ENCODE results near the gene ZNF775. TPM values are rescaled to one million over a fixed set of nuclear protein-coding genes. Genes with fewer than 3 reads are reported as not detected.

ZNF775 gene
- total and polyA plus RNA-seq, 4 experiments from 2014 or later, result 0.67 to 7.6 (median 4.9) TPM

GRCh38 chr7:150377196-150377595 is 1.9 kb upstream of the ZNF775 start:
- no peaks in the 10 kb centered on the region for H3K9me3 Mint-ChIP-seq
- peaks cover 28 to 61% (median 43%) of the 10 kb centered on the region in 4 donors for H3K4me1 Mint-ChIP-seq
- Histone ChIP-seq H3K4me1 (ENCODE audit: insufficient read depth, low read length) (peaks cover 38% of the 10 kb centered on the region), H3K27ac (ENCODE audit: low read depth, low read length) (peak overlapping the region; percentile 71), H3K36me3 (ENCODE audit: insufficient read depth, low read length) (peaks cover 6% of the 10 kb centered on the region), H3K4me3 (ENCODE audit: low read length in 2 of 2) (no peak overlapping the region), H3K9me3 (ENCODE audit: control insufficient read depth in 1 of 2, low read length in 2 of 2) (no peaks in the 10 kb centered on the region), H3K27me3 (ENCODE audit: insufficient read depth, low read length) (no peaks in the 10 kb centered on the region)
- H3K27me3 Mint-ChIP-seq, result no peaks in the 10 kb centered on the region
- peak overlapping the region in 6 of 8 donors; percentile 49 to 86 (median 82) for H3K4me3 Mint-ChIP-seq
- peaks cover 7 to 18% of the 10 kb centered on the region in 2 donors for H3K36me3 Mint-ChIP-seq
- CTCF ChIA-PET (ENCODE audit: partially characterized antibody), result interaction anchor here (1.1 to 2.6 kb wide), 7 partner anchors 8 to 42 kb away, joined by 3 to 19 read pairs (median 7); partner anchors contain the start of gene REPIN1
- intact Hi-C loops (cut with micrococcal nuclease), result no loop called here
- peak overlapping the region in 4 of 7 donors; percentile 71 to 87 (median 82) for H3K27ac Mint-ChIP-seq
- POLR2A ChIA-PET (ENCODE audit: partially characterized antibody), result interaction anchor here (1.1 to 3.1 kb wide), 9 partner anchors 8 to 338 kb away, joined by 3 to 55 read pairs (median 5); partner anchors contain the start of genes ACTR3C, GIMAP7, LRRC61 and REPIN1
- no peak for DNase-seq

- DNase-seq, result no peak
- H3K9me3 ChIP-seq (ENCODE audit: control insufficient read depth in 1 of 2, low read length in 2 of 2), result no peaks in the 10 kb centered on the region
- Mint-ChIP-seq H3K4me3 (peak overlapping the region; percentile 68 to 88 (median 86)), H3K4me1 (peaks cover 28 to 66% (median 44%) of the 10 kb centered on the region in 4 donors), H3K27ac (peak overlapping the region; percentile 71 to 90 (median 86)), H3K36me3 (peaks cover 6 to 18% of the 10 kb centered on the region in 2 donors), H3K9me3 (no peaks in the 10 kb centered on the region), H3K27me3 (no peaks in the 10 kb centered on the region)
- H3K4me3 ChIP-seq (ENCODE audit: low read length in 2 of 2), result no peak overlapping the region
- peak overlapping the region; percentile 71 for H3K27ac ChIP-seq (ENCODE audit: low read depth, low read length)
- ChIA-PET CTCF (ENCODE audit: partially characterized antibody) (interaction anchor here (0.9 to 2.6 kb wide), 9 partner anchors 9 to 41 kb away, joined by 3 to 19 read pairs (median 4); partner anchors contain the start of gene REPIN1), POLR2A (ENCODE audit: partially characterized antibody) (interaction anchor here (0.9 to 3.1 kb wide), 13 partner anchors 9 to 338 kb away, joined by 3 to 55 read pairs (median 4); partner anchors contain the start of genes ACTR3C, GIMAP7, LRRC61 and REPIN1)
- intact Hi-C loops (cut with micrococcal nuclease), result loop anchor here (2.0 kb wide), 1 partner anchor 55 kb away; the partner anchor contains the start of genes ACTR3C and LRRC61
- peaks cover 5% of the 10 kb centered on the region for H3K36me3 ChIP-seq (ENCODE audit: insufficient read depth, low read length)
- no peaks in the 10 kb centered on the region for H3K27me3 ChIP-seq (ENCODE audit: insufficient read depth, low read length)
- peaks cover 38% of the 10 kb centered on the region for H3K4me1 ChIP-seq (ENCODE audit: insufficient read depth, low read length)
Observed at GRCh38 chr7:150377635-150378034, 1.5 kb upstream of the ZNF775 start.

GRCh38 chr7:150378115-150378852 is 846 bp upstream of the ZNF775 start:
- ChIA-PET CTCF (ENCODE audit: partially characterized antibody) (interaction anchor here (0.9 to 2.6 kb wide), 9 partner anchors 9 to 43 kb away, joined by 3 to 19 read pairs (median 4); partner anchors contain the start of gene REPIN1), POLR2A (ENCODE audit: partially characterized antibody) (interaction anchor here (0.7 to 3.1 kb wide), 17 partner anchors 9 to 377 kb away, joined by 3 to 55 read pairs (median 4); partner anchors contain the start of genes ACTR3C, GIMAP7, GIMAP8 and LRRC61)
- Histone ChIP-seq H3K4me1 (ENCODE audit: insufficient read depth, low read length) (peaks cover 38% of the 10 kb centered on the region), H3K27ac (ENCODE audit: low read depth, low read length) (peak overlapping the region; percentile 71), H3K36me3 (ENCODE audit: insufficient read depth, low read length) (no peaks in the 10 kb centered on the region), H3K9me3 (ENCODE audit: control insufficient read depth in 1 of 2, low read length in 2 of 2) (no peaks in the 10 kb centered on the region), H3K4me3 (ENCODE audit: low read length in 2 of 2) (peak overlapping the region; percentile 87 to 89), H3K27me3 (ENCODE audit: insufficient read depth, low read length) (no peaks in the 10 kb centered on the region)
- DNase-seq, result peak; percentile 32 to 63 (median 40)
- intact Hi-C loops (cut with micrococcal nuclease), result loop anchor here (2.0 kb wide), 1 partner anchor 55 kb away; the partner anchor contains the start of genes ACTR3C and LRRC61
- H3K27ac Mint-ChIP-seq, result peak overlapping the region; percentile 74 to 90 (median 86)
- peaks cover 0 to 14% of the 10 kb centered on the region in 2 donors for H3K36me3 Mint-ChIP-seq
- H3K4me3 Mint-ChIP-seq, result peak overlapping the region; percentile 79 to 88 (median 86)
- no peaks in the 10 kb centered on the region for H3K27me3 Mint-ChIP-seq
- no peaks in the 10 kb centered on the region for H3K9me3 Mint-ChIP-seq
- peaks cover 28 to 69% (median 44%) of the 10 kb centered on the region in 4 donors for H3K4me1 Mint-ChIP-seq

- Histone ChIP-seq H3K9me3 (ENCODE audit: control insufficient read depth in 1 of 2, low read length in 2 of 2) (no peaks in the 10 kb centered on the region), H3K27ac (ENCODE audit: low read depth, low read length) (peak overlapping the region; percentile 63), H3K4me3 (ENCODE audit: low read length in 2 of 2) (peak overlapping the region; percentile 89), H3K4me1 (ENCODE audit: insufficient read depth, low read length) (peaks cover 38% of the 10 kb centered on the region), H3K27me3 (ENCODE audit: insufficient read depth, low read length) (no peaks in the 10 kb centered on the region), H3K36me3 (ENCODE audit: insufficient read depth, low read length) (no peaks in the 10 kb centered on the region)
- intact Hi-C loops (cut with micrococcal nuclease), result loop anchor here (1.0 to 2.0 kb wide), 5 partner anchors 11 to 57 kb away; partner anchors contain the start of genes ACTR3C, LRRC61 and REPIN1
- Mint-ChIP-seq H3K27me3 (no peaks in the 10 kb centered on the region), H3K27ac (peak overlapping the region; percentile 72 to 93 (median 86)), H3K4me1 (peaks cover 26 to 61% (median 42%) of the 10 kb centered on the region in 4 donors), H3K36me3 (peaks cover 0 to 4% of the 10 kb centered on the region in 2 donors), H3K4me3 (peak overlapping the region; percentile 85 to 92 (median 90)), H3K9me3 (no peaks in the 10 kb centered on the region)
- CTCF ChIA-PET (ENCODE audit: partially characterized antibody), result interaction anchor here (1.4 to 2.6 kb wide), 3 partner anchors 11 to 24 kb away, joined by 4 to 19 read pairs (median 14); partner anchors contain the start of gene REPIN1
- POLR2A ChIA-PET (ENCODE audit: partially characterized antibody), result interaction anchor here (1.0 to 3.1 kb wide), 8 partner anchors 11 to 30 kb away, joined by 3 to 55 read pairs (median 10); partner anchors contain the start of gene REPIN1
- no peak for DNase-seq
Observed at GRCh38 chr7:150379441-150380379, 580 bp downstream of the ZNF775 start.

- Mint-ChIP-seq H3K4me3 (peak overlapping the region; percentile 29 to 92 (median 86)), H3K36me3 (peaks cover 0 to 4% of the 10 kb centered on the region in 2 donors), H3K27ac (peak overlapping the region in 4 of 7 donors; percentile 30 to 84 (median 73)), H3K9me3 (no peaks in the 10 kb centered on the region), H3K4me1 (peaks cover 25 to 55% (median 38%) of the 10 kb centered on the region in 4 donors), H3K27me3 (no peaks in the 10 kb centered on the region)
- intact Hi-C loops (cut with micrococcal nuclease), result no loop called here
- ChIA-PET POLR2A (ENCODE audit: partially characterized antibody) (interaction anchor here (1.0 to 1.9 kb wide), 3 partner anchors 11 to 26 kb away, joined by 3 to 14 read pairs (median 8); partner anchors contain the start of gene REPIN1), CTCF (ENCODE audit: partially characterized antibody) (interaction anchor here (1.4 kb wide), 1 partner anchor 13 kb away, joined by 4 read pairs; no protein-coding TSS in a partner anchor)
- Histone ChIP-seq H3K27me3 (ENCODE audit: insufficient read depth, low read length) (no peaks in the 10 kb centered on the region), H3K4me1 (ENCODE audit: insufficient read depth, low read length) (peaks cover 38% of the 10 kb centered on the region), H3K36me3 (ENCODE audit: insufficient read depth, low read length) (no peaks in the 10 kb centered on the region), H3K9me3 (ENCODE audit: control insufficient read depth in 1 of 2, low read length in 2 of 2) (no peaks in the 10 kb centered on the region), H3K4me3 (ENCODE audit: low read length in 2 of 2) (no peak overlapping the region), H3K27ac (ENCODE audit: low read depth, low read length) (no peak overlapping the region)
- DNase-seq, result no peak
Observed at GRCh38 chr7:150380463-150380862, 1.3 kb downstream of the ZNF775 start.

- DNase-seq, result no peak
- Histone ChIP-seq H3K4me3 (ENCODE audit: low read length in 2 of 2) (no peak overlapping the region), H3K9me3 (ENCODE audit: control insufficient read depth in 1 of 2, low read length in 2 of 2) (no peaks in the 10 kb centered on the region), H3K36me3 (ENCODE audit: insufficient read depth, low read length) (no peaks in the 10 kb centered on the region), H3K27ac (ENCODE audit: low read depth, low read length) (no peak overlapping the region), H3K4me1 (ENCODE audit: insufficient read depth, low read length) (peaks cover 33% of the 10 kb centered on the region), H3K27me3 (ENCODE audit: insufficient read depth, low read length) (no peaks in the 10 kb centered on the region)
- intact Hi-C loops (cut with micrococcal nuclease), result no loop called here
- H3K27ac Mint-ChIP-seq, result peak overlapping the region in 3 of 7 donors; percentile 48 to 72 (median 51)
- ChIA-PET CTCF (ENCODE audit: partially characterized antibody) (interaction anchor here (1.4 kb wide), 1 partner anchor 14 kb away, joined by 4 read pairs; no protein-coding TSS in a partner anchor), POLR2A (ENCODE audit: partially characterized antibody) (interaction anchor here (1.7 to 1.9 kb wide), 2 partner anchors 12 to 25 kb away, joined by 8 to 14 read pairs; partner anchors contain the start of gene REPIN1)
- H3K4me1 Mint-ChIP-seq, result peaks cover 20 to 50% (median 33%) of the 10 kb centered on the region in 4 donors
- H3K36me3 Mint-ChIP-seq, result peaks cover 0 to 3% of the 10 kb centered on the region in 2 donors
- no peaks in the 10 kb centered on the region for H3K9me3 Mint-ChIP-seq
- peak overlapping the region in 4 of 8 donors; percentile 23 to 89 (median 46) for H3K4me3 Mint-ChIP-seq
- H3K27me3 Mint-ChIP-seq, result no peaks in the 10 kb centered on the region
Observed at GRCh38 chr7:150381096-150381495, 2.0 kb downstream of the ZNF775 start.

All from CD4-positive, alpha-beta memory T cell (primary cell).